ENCODE measurements around the gene KCTD6.

GRCh38 chr3:58463181-58463941, 28.5 kb upstream of the KCTD6 start:
- TF ChIP-seq CTCF (IDR thresholded peaks at IDR 0.05; ENCODE audit: insufficient read depth, low read length) (peak; percentile 86), REST (IDR thresholded peaks at IDR 0.05; ENCODE audit: insufficient replicate concordance, low read depth) (no peak)

All from HL-60 (cell line).